ENCODE data around the gene POU2F3.

POU2F3 gene

DNA sequence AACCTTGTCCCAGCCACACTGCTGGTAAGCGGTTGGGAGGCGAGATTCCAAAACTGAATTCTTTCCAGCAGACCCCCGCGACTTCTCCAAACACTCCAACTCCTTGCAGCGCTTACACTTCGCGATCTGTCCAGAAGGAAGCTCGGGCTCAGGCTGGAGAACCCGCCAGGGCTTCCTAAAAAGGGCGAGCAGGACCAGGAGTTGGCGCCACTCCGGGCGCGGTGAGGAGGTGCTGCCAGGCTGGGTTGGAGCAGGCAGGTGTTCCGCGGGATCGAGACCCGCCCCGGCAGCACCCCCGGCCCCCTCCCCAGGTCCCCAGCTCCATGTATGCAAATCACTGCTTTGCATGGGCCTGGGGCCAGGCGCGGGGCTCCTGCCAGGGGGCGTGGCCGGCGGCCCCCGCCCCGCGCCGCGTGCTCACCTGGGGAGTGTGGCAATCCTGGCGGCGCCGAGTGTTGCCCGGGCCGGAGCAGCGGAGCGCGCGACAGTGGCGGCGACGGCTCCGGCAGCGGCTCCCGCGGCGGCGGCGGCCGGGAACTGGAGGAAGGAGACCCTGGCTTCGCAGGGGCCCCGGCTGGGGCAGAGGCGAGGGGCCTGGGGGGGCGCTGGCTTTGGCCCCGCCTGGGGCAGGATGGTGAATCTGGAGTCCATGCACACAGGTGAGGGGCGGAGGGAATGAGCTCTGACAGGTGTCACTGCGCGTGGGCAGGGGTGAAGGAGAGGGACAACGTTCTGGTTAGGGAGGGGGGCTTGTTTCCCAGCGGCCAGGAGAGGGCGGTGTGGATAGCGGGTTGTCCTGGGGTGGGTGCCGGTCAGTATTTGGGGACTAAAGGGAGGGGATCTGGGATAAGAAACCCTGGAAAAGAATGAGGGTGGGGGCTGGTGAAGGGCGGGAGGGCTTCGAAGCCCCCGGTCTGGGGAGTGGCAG lies at the start of gene POU2F3:
Gene POU2F3, plus strand, starts transcription at position 428 of the 928 bp plus-strand sequence. Its CDS starts 204 bp downstream, at position 632.
- no peak for DNase-seq

- no peak for DNase-seq
These were observed 48.9 kb upstream of the POU2F3 start for GRCh38 chr11:120191058-120191457.

- DNase-seq: no peak
These were observed 46.9 kb upstream of the POU2F3 start for GRCh38 chr11:120192831-120193625.

GRCh38 chr11:120194166-120194565 lies 45.8 kb upstream of the POU2F3 start:
- no peak for DNase-seq

DNA sequence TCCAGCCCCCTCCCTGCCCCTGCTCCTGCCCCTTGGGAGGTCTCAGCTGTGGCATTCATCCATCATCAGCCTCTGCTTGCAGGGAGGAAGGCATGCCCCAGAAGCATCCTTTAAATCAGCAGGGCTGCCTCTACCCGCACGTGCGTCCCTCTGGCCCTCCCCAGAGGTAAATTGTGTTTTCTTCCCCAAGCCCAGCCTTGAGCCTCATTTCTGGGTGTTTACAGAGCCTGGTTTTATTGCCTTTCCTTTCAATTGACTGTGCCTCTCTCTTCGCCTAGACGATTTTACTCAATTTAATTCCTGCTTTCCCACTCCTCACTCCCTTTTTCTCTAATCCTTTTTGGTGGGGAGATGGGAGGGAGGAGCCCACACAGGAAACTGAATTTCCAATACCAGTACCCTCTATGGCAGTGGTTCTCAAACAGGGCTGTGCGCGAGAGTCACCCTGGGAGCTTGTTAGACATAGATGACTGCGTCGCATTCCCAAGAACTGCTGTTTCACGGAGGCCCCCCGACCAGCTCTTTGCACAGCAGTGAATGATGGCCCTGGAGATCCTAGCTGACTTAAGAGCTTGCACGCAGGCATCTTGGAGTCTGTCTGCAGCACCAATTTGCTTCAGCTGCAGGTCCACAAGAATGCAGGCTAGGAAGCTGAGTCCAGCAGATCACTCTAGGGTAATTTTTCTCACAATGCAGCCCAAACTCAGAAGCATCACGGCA lies 44.2 kb upstream of the POU2F3 start:
- no peak for DNase-seq

DNA sequence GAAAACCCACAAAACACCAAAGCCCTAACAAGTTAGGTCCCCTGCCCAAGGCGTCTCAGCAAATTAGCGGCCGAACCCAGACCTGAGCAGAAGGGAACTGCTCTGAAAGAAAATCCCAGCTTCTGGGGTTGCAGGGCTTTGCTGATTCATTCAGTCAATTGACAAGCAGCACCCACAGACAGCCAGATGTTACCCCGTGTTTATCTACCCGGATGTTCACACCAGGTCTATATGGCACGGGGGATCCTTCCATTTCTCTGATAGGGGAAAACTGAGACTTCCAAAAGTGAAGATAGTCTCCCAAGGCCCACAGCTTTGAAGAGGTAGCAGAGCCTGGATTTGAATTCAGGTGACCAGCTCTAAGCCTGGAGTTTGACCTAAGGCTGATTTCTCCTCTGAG lies 43.1 kb upstream of the POU2F3 start:
- no peak for DNase-seq

GRCh38 chr11:120197251-120197891 lies 42.6 kb upstream of the POU2F3 start:
- DNase-seq: no peak

DNA sequence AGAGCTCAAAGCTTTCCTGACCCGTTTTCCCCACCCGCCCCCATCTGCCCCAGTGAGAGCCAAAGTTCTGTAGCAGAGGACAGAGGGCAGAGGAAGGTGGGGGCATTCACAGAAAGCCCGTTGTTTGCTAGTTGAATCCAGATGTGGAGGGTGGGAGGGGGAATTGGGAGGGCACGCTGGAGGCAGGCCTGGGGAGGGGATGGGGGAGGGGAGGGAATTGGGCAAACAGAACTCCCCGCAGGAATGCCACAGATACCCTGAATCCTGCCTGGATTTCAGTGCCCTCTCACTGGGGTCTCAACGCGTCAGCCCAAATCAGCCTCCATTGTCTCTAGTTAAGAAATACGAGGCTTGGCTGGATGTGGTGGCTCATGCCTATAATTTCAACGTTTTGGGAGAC lies 42.0 kb upstream of the POU2F3 start:
- no peak for DNase-seq

GRCh38 chr11:120198403-120198786 lies 41.5 kb upstream of the POU2F3 start:
- no peak for DNase-seq

DNA sequence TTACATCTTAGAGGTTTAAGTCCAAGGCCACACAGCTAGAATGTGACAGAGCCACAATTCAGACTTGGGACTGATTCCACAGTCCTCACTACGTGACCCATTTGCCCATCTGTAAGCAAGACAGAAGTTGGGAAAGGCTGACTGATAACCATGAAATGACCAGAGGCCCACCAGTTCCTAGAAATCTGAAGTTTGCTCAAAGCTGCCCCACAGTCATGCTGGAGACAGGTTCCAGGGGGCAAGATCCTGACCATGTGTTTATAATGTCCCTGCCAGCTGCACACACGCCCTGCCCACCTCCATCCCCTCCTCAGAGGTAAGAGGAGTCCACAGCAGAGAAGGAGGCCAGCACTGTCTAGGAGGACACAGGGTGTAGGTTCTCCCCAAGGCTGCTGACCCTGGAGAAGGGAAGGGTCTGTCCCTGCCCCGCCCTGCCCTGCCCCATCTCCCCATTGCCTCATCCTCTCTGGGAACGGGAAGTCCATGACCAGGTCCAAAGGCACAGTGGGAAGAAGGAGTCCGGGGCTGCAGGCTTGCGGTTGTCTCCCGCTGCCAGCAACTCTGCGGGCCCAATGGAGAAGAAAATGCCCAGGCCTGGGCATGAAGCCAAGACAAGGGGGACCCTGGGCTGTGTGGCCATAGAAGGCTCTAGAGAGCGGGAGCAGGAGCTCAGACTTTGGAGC lies 41.0 kb upstream of the POU2F3 start:
- no peak for DNase-seq

DNA sequence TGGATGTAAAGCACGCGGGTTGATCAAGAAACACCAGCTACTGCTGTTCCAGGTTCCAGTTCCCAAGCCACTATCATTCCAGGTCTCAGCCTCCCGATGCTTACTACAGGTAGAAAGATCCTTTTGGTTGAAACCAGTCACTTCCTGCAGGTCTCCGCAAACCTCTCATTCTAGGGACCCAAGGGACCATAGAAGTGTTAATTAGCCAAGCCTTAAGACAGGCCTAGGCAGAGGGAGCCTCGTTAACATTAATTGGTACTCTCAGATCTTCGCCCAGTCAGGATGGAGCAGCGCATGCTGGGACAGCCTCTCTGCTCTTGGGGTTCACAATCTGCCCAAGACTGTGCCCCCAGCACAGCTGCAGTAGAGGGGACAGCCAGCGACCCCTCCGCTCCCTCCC lies 40.3 kb upstream of the POU2F3 start:
- DNase-seq: no peak

GRCh38 chr11:120200677-120201076 lies 39.3 kb upstream of the POU2F3 start:
- DNase-seq: no peak

DNA sequence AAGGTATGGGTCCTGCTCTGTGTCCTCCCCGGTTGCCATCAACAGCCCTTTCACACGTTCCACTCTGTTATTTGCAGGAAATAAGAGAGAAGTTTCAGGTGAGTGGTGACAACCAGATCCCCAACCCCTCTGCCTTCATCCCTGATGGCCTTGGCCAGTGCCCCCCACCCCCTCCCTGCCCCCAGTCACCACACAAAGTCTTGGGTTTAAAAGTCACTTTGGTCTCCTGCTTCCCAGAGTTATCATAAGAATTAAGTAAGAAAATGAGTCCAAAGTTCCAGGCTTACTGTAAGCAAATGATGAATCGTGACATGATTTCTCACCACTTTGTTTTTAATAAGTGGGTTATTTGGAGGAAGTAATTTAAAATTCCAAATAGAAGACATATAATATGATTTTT lies 38.3 kb upstream of the POU2F3 start:
- DNase-seq: no peak

GRCh38 chr11:120203626-120204025 lies 36.3 kb upstream of the POU2F3 start:
- DNase-seq: no peak

DNA sequence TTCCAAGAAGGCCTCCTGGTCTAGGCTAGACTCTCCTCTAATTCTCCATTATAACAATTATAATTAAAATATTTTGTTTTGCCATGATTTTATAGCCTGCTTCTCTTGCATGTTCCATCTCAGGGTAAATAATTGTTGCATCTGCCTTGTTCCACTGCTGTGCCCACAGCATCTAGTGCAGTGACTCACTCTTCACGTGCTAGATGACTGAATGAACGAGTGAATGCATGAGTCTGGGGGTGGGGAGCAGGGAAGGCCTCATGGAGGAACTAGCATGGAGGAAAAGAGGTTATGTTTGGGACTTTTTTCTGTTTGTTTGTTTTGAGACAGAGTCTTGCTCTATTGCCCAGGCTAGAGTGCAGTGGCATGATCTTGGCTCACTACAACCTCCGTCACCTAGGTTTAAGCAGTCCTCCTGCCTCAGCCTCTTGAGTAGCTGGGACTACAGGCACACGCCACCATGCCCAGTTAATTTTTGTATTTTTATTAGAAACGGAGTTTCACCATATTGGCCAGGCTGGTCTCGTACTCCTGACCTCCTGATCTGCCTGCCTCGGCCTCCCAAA lies 34.3 kb upstream of the POU2F3 start:
- no peak for DNase-seq

DNA sequence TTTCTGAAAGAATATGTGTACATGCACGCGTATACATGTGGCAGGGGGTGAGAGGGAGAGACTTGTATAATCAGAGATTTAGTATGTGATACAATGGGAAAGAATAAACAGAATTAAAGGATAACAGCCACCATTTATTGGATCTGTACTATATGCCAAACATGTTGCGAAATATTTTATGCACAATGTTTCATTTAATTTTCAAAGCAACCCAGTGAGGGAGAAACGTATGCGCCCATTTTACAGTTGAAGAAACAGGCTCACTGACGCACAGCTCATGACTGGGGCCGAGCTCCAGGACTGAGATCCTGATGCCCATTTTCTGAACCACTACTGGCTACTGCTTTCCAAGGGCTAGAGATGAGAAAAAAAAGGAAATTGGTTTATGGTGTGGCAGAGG lies 32.4 kb upstream of the POU2F3 start:
- DNase-seq: no peak

DNA sequence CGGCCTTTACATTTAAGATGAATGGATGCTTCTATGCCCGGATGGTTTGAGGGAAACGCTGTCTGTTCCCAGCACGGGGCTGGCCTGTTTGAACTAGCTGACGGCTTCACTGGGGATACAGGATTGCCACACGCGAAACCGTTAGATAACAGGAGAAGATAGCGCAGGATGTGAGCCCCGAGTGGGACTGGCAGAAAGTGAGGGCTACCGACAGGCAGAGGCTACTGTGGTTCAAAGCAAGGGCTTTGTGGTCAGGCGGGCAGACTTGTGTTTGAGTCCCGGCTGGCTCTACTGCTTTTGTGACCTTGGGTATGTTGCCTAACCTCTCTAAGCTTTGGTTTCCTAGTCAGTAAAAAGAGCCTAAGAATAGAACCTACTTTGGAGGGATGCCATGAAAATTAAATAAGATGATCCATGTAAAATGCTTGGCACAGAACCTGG lies 31.9 kb upstream of the POU2F3 start:
- DNase-seq: no peak

GRCh38 chr11:120208777-120209176 lies 31.2 kb upstream of the POU2F3 start:
- peak; percentile 72 for DNase-seq

DNA sequence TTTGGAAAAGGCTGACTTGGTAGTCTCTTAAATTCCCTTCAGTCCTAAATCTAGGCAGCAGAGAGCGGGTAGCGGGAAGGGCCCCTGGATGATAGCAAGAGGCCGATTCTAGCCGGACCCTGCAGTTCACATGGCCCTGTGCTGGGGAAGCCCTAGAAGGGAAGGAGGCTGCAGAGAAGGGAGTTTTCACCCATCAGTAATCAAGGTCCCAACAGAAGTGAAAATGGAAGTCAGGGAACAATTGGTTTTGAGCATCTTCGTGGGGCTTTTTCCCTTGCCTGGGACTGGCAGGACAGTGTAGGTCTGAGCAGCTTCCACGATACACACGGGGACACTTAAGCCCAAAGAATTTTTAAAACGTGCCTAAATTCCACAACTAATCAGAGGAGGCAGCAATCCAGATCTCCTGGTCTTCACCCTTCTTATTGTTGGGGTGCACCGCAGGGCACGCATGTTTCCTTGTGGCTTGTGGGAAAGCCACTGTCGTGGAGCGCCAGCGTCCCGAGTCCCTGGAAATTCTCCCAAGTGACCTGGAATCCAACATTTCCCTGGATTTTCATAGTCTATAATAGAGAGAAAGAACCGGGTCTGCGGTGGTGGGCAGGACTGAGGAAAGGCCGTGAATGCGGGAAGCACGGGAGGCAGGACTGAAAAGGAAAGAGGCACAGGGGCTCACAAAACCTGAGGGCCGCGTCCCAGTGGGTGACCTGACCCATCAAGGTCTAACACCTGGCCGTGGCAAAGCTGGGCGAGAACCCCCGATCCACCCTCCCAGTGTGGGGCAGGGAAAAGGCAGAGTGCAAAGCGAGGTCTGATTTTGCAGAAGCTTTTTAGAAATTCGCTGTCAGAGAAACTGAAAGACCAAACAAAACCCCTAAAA lies 30.0 kb upstream of the POU2F3 start:
- DNase-seq: no peak

DNA sequence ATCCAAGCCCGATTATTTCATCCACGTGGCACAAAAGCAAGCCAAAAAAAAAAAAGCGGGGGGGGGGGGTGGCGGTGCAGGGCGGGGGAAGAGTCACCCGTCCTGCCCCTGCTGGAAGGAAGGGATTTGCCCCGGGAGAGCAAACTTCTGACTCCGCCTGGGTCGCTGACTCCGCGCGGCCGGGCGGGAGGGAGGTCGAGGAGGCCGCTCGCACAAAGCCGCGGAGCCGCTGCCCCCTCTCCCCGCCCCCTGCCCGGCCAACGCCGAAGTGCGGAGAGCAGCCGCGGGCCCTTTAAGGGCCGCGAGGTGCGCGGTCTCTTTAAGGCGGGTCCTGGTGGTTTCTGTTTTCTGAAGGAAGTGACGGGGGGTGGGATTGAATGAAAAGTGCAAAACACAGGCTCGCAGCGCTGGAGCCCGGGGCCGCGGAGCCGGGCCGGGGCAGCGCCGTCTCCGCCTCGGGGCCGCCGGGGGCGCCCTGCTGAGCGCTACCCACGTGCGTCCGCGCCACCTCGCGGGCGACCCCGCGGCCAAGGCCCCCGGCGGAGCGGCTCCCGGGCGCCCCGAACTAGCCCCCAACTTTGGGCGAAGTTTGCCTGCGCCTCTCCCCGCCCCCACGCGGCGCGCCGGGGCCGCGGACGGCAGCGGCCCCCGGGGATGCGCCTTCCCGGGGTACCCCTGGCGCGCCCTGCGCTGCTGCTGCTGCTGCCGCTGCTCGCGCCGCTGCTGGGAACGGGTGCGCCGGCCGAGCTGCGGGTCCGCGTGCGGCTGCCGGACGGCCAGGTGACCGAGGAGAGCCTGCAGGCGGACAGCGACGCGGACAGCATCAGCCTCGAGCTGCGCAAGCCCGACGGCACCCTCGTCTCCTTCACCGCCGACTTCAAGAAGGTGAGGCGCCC lies 29.1 kb upstream of the POU2F3 start, which contains the start of gene OAF:
Gene OAF, plus strand, starts transcription at position 407 of the 896 bp plus-strand sequence. Its CDS starts 248 bp downstream, at position 655.
- peak; percentile 63 for DNase-seq

Measured in CD4-positive, alpha-beta T cell treated with Interleukin-15 for 1 hour (primary cell).